Astrocyte of the spinal cord (primary cell): ENCODE data around the gene PDE6B.

ENCODE experiments used
- DNase-seq: peaks from one replicate; pipeline ENCODE4 v3.0.0; 2011; ENCODE audit warnings: low read depth, low spot score
- H3K4me3 ChIP-seq: 2 replicates; pipeline ENCODE4 v1.5.1; 2011; ENCODE audit warnings: low read depth, mild to moderate bottlenecking, low read length, moderate library complexity
- CTCF ChIP-seq: IDR thresholded peaks from 2 replicates; pipeline ENCODE4 v1.5.1; 2012; ENCODE audit warnings: low read depth, mild to moderate bottlenecking, low read length, inconsistent platforms
- in situ Hi-C: cut with HindIII; loops from 2 replicates; pipeline ENCODE4 v1.10.0; 2017; ENCODE audit warnings: low sequenced_read_pairs

The PDE6B gene

GRCh38 chr4:653831-654502 lies 28.6 kb downstream of the PDE6B start:
- H3K4me3 ChIP-seq, result no peak overlapping the region
- no peak for TF ChIP-seq CTCF
- no peak for DNase-seq
- in situ Hi-C loops, result no loop called here

GRCh38 chr4:654503-654845 lies 29.1 kb downstream of the PDE6B start:
- in situ Hi-C loops, result no loop called here
- DNase-seq, result no peak
- no peak for TF ChIP-seq CTCF
- no peak overlapping the region for H3K4me3 ChIP-seq

GRCh38 chr4:654871-655463 lies 29.6 kb downstream of the PDE6B start:
- no peak for DNase-seq
- no peak for TF ChIP-seq CTCF
- no peak overlapping the region for H3K4me3 ChIP-seq
- in situ Hi-C loops, result no loop called here

GRCh38 chr4:655464-656151 lies 30.2 kb downstream of the PDE6B start:
- H3K4me3 ChIP-seq, result no peak overlapping the region
- in situ Hi-C loops, result no loop called here
- TF ChIP-seq CTCF, result no peak
- no peak for DNase-seq

GRCh38 chr4:656436-657337 lies 31.3 kb downstream of the PDE6B start:
- in situ Hi-C loops, result no loop called here
- H3K4me3 ChIP-seq, result no peak overlapping the region
- no peak for DNase-seq
- no peak for TF ChIP-seq CTCF

- H3K4me3 ChIP-seq, result no peak overlapping the region
- in situ Hi-C loops, result no loop called here
- TF ChIP-seq CTCF, result no peak
- DNase-seq, result no peak
These were observed 32.0 kb downstream of the PDE6B start for GRCh38 chr4:657338-657833.
